Measurements from ENCODE around the gene UBA7. TPM values are rescaled to one million over a fixed set of nuclear protein-coding genes. Genes with fewer than 3 reads are reported as not detected.

The UBA7 gene
- total and polyA plus RNA-seq, 2 of the 13 experiments (the other 11 are each of a cell fraction or from before 2014, with no cell fraction given): 9.5 to 16.5 TPM

- no TSS peak for BruUV-seq (replicated peaks)
- H3K27ac ChIP-seq (ENCODE audit: extremely low read length, insufficient read depth, low read length): no peak overlapping the region
- no peak overlapping the region for H2AFZ ChIP-seq (ENCODE audit: low read length)
- ChIA-PET POLR2A (no interaction called here), CTCF (ENCODE audit: low intra/inter-chr PET ratio, low total read pairs) (no interaction called here)
- ATAC-seq (no peak), FAIRE-seq (no peak), DNase-seq (ENCODE audit: low spot score) (no peak)
- TF ChIP-seq ZNF331 (CRISPR knock-in tag; IDR thresholded peaks at IDR 0.05): no peak
- TF ChIP-seq ZNF121 (CRISPR knock-in tag; IDR thresholded peaks at IDR 0.05): peak; percentile 33; the same call in 1 of the 2 replicates
- TF ChIP-seq SETDB1 (CRISPR knock-in tag; IDR thresholded peaks at IDR 0.05; ENCODE audit: borderline replicate concordance): no peak
- TF ChIP-seq, protein P1, sequence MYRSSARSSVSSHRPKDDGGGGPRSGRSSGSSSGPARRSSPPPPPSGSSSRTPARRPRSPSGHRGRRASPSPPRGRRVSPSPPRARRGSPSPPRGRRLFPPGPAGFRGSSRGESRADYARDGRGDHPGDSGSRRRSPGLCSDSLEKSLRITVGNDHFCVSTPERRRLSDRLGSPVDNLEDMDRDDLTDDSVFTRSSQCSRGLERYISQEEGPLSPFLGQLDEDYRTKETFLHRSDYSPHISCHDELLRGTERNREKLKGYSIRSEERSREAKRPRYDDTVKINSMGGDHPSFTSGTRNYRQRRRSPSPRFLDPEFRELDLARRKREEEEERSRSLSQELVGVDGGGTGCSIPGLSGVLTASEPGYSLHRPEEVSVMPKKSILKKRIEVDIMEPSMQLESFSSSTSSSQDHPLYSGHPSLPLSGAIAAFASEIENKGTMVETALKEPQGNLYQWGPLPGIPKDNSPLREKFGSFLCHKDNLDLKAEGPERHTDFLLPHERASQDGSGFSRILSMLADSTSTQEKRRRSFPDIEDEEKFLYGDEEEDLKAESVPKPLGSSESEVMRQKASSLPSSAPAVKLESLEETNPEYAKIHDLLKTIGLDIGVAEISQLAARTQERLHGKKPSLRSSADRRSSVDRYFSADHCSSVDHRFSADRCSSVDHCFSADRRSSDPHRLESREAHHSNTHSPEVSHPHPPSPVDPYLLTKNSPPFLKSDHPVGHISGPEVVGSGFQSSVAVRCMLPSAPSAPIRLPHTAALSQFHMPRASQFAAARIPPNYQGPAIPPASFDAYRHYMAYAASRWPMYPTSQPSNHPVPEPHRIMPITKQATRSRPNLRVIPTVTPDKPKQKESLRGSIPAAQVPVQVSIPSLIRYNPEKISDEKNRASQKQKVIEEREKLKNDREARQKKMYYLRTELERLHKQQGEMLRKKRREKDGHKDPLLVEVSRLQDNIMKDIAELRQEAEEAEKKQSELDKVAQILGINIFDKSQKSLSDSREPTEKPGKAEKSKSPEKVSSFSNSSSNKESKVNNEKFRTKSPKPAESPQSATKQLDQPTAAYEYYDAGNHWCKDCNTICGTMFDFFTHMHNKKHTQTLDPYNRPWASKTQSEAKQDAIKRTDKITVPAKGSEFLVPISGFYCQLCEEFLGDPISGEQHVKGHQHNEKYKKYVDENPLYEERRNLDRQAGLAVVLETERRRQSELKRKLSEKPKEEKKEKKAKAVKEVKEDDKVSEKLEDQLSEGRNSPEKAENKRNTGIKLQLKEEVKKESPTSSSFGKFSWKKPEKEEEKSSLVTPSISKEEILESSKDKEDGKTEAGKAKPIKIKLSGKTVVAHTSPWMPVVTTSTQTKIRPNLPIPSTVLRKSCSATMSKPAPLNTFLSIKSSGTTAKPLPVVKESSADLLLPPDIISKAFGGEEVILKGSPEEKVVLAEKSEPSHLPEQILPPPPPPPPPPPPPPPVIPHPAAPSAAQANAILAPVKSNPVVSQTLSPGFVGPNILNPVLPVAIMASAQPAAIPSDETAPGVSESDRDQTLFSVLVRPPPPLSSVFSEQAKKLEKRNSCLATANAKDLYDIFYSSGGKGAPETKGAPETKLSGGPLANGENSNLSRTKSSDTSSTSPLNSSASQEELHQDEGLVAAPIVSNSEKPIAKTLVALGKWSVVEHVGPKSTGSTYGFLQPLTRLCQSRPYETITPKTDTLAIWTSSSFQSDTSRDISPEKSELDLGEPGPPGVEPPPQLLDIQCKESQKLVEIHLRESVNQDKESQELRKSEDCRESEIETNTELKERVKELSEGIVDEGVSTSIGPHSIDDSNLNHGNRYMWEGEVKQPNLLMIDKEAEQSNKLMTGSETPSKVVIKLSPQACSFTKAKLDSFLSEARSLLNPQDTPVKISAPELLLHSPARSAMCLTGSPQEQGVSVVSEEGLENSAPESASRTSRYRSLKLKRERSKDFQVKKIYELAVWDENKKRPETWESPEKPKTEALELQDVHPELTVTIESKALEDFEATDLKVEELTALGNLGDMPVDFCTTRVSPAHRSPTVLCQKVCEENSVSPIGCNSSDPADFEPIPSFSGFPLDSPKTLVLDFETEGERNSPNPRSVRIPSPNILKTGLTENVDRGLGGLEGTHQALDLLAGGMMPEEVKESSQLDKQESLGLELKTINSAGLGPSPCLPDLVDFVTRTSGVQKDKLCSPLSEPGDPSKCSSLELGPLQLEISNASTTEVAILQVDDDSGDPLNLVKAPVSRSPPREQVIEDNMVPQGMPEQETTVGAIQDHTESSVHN (CRISPR knock-in tag; IDR thresholded peaks at IDR 0.05): no peak
- TF ChIP-seq, protein P2, sequence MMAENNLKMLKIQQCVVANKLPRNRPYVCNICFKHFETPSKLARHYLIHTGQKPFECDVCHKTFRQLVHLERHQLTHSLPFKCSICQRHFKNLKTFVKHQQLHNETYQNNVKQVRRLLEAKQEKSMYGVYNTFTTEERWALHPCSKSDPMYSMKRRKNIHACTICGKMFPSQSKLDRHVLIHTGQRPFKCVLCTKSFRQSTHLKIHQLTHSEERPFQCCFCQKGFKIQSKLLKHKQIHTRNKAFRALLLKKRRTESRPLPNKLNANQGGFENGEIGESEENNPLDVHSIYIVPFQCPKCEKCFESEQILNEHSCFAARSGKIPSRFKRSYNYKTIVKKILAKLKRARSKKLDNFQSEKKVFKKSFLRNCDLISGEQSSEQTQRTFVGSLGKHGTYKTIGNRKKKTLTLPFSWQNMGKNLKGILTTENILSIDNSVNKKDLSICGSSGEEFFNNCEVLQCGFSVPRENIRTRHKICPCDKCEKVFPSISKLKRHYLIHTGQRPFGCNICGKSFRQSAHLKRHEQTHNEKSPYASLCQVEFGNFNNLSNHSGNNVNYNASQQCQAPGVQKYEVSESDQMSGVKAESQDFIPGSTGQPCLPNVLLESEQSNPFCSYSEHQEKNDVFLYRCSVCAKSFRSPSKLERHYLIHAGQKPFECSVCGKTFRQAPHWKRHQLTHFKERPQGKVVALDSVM (CRISPR knock-in tag; IDR thresholded peaks at IDR 0.05): peak; percentile 82
- H3K9ac ChIP-seq (ENCODE audit: insufficient read depth, low read depth, low read length): no peak overlapping the region
- H4K20me1 ChIP-seq (ENCODE audit: insufficient read depth, low read length): peaks cover 4% of the 10 kb centered on the region; the same call in 1 of the 2 replicates
- intact Hi-C loops (cut with micrococcal nuclease; ENCODE audit: unreplicated experiment) (no loop called here), in situ Hi-C loops (cut with HindIII; ENCODE audit: extremely low pct_ligation_motif_present, low pct_unique_long_range_greater_than_20kb) (no loop called here)
- no peaks in the 10 kb centered on the region for H3K9me3 ChIP-seq (ENCODE audit: low read length)
- H3K4me1 ChIP-seq (ENCODE audit: insufficient read depth, low read length): peaks cover 6% of the 10 kb centered on the region; the same call in 1 of the 2 replicates
- no peak overlapping the region for H3K4me3 ChIP-seq (replicated peaks in 1 of 3; ENCODE audit: insufficient read depth in 1 of 3, low read depth in 2 of 3, low read length in 3 of 3)
- no peak overlapping the region for H3K4me2 ChIP-seq (ENCODE audit: low read depth, low read length)
- H3K27me3 ChIP-seq (ENCODE audit: control insufficient read depth in 1 of 2, insufficient read depth in 2 of 2, low read length in 2 of 2): no peaks in the 10 kb centered on the region
- H3K79me2 ChIP-seq (ENCODE audit: insufficient read depth, low read length): peaks cover 79% of the 10 kb centered on the region
- 100% methylated on average over 2 of the region's 2 CpGs for WGBS (ENCODE audit: low lambda C conversion rate)
- peaks cover 4 to 38% of the 10 kb centered on the region in 2 experiments for H3K36me3 ChIP-seq (replicated peaks in 1 of 2; ENCODE audit: control insufficient read depth in 1 of 2, insufficient read depth in 2 of 2, low read length in 2 of 2)
Measured at GRCh38 chr3:49772703-49773102, 41.0 kb downstream of the UBA7 start.

All from HepG2 (cell line).